AG10803 (cell line): ENCODE results near the gene NOS1AP.

Source experiments
- DNase-seq: peaks from one replicate; pipeline ENCODE4 v3.0.0; 2010; ENCODE audit warnings: low read depth
- H3K4me3 ChIP-seq: 2 replicates; pipeline ENCODE4 v1.5.1; 2011; ENCODE audit warnings: mild to moderate bottlenecking, low read length, control low read depth
- CTCF ChIP-seq: conservative IDR thresholded peaks from 2 replicates; pipeline ENCODE4 v1.5.1; 2011; ENCODE audit warnings: mild to moderate bottlenecking, low read length, control low read depth, inconsistent platforms

NOS1AP gene

GRCh38 chr1:162141281-162142054 lies 72.0 kb downstream of the NOS1AP start:
- no peak overlapping the region for H3K4me3 ChIP-seq
- TF ChIP-seq CTCF, result no peak
- DNase-seq, result peak; percentile 48

GRCh38 chr1:162142968-162143367 lies 73.5 kb downstream of the NOS1AP start:
- no peak for DNase-seq
- H3K4me3 ChIP-seq, result no peak overlapping the region
- TF ChIP-seq CTCF, result no peak

GRCh38 chr1:162144268-162144667 lies 74.8 kb downstream of the NOS1AP start:
- no peak for DNase-seq
- no peak for TF ChIP-seq CTCF
- no peak overlapping the region for H3K4me3 ChIP-seq

GRCh38 chr1:162144853-162145252 lies 75.4 kb downstream of the NOS1AP start:
- no peak for DNase-seq
- TF ChIP-seq CTCF, result no peak
- no peak overlapping the region for H3K4me3 ChIP-seq

GRCh38 chr1:162145280-162145965 lies 75.9 kb downstream of the NOS1AP start:
- TF ChIP-seq CTCF, result no peak
- DNase-seq, result no peak
- no peak overlapping the region for H3K4me3 ChIP-seq

- no peak for DNase-seq
- no peak for TF ChIP-seq CTCF
- no peak overlapping the region for H3K4me3 ChIP-seq
Observed at GRCh38 chr1:162145966-162146696, 76.6 kb downstream of the NOS1AP start.
